Hepatocyte (in vitro differentiated cells): ENCODE data around the gene OTOG. TPM values are rescaled to one million over a fixed set of nuclear protein-coding genes. Genes with fewer than 3 reads are reported as not detected.

Experiments used
- DNase-seq: peaks from one replicate; pipeline ENCODE4 v3.0.0-alpha.2; 2016; ENCODE audit warnings: low spot score
- H2AFZ ChIP-seq: fragments of 200-600 bp; sonication (generic); 2 replicates; pipeline ENCODE4 v1.6.0; 2016; ENCODE audit warnings: antibody characterized with exemption, mild to moderate bottlenecking
- H3K27ac ChIP-seq: fragments of 200-600 bp; sonication (generic); 2 replicates; pipeline ENCODE4 v1.5.1; 2016; ENCODE audit warnings: mild to moderate bottlenecking
- H3K27me3 ChIP-seq: fragments of 200-600 bp; sonication (generic); 2 replicates; pipeline ENCODE4 v1.6.1; 2016
- H3K36me3 ChIP-seq: fragments of 200-600 bp; sonication (generic); replicated peaks from 2 replicates; pipeline ENCODE4 v1.5.1; 2016; ENCODE audit warnings: low read depth; ENCODE audit not compliant: insufficient read depth
- H3K4me1 ChIP-seq: fragments of 200-600 bp; sonication (generic); 2 replicates; pipeline ENCODE4 v1.5.1; 2016; ENCODE audit warnings: mild to moderate bottlenecking, moderate library complexity; ENCODE audit not compliant: insufficient read depth
- H3K4me2 ChIP-seq: fragments of 200-600 bp; sonication (generic); 2 replicates; pipeline ENCODE4 v1.6.0; 2016
- H3K4me3 ChIP-seq: fragments of 200-600 bp; sonication (generic); 2 replicates; pipeline ENCODE4 v1.5.1; 2016; ENCODE audit warnings: mild to moderate bottlenecking
- H3K79me2 ChIP-seq: fragments of 200-600 bp; sonication (generic); 2 replicates; pipeline ENCODE4 v1.6.0; 2017; ENCODE audit warnings: mild to moderate bottlenecking
- H3K9me2 ChIP-seq: fragments of 200-600 bp; sonication (generic); replicated peaks from 2 replicates; pipeline ENCODE4 v1.6.0; 2017; ENCODE audit warnings: mild to moderate bottlenecking; ENCODE audit not compliant: insufficient read depth
- H3K9me3 ChIP-seq: fragments of 200-600 bp; sonication (generic); 2 replicates; pipeline ENCODE4 v1.5.1; 2016; ENCODE audit warnings: low read depth, mild to moderate bottlenecking
- H4K20me1 ChIP-seq: fragments of 200-600 bp; sonication (generic); 2 replicates; pipeline ENCODE4 v1.6.0; 2016; ENCODE audit warnings: mild to moderate bottlenecking; ENCODE audit not compliant: insufficient read depth, poor library complexity, severe bottlenecking
- EZH2 ChIP-seq: fragments of 200-600 bp; sonication (generic); IDR thresholded peaks from 2 replicates; pipeline ENCODE4 v1.6.1; 2016; ENCODE audit warnings: antibody characterized with exemption, mild to moderate bottlenecking, borderline replicate concordance
- EZH2phosphoT487 ChIP-seq: fragments of 200-600 bp; sonication (generic); IDR thresholded peaks from one replicate; pipeline ENCODE4 v1.6.1; 2018; ENCODE audit warnings: antibody characterized with exemption, mild to moderate bottlenecking, low read depth, moderate library complexity; ENCODE audit not compliant: unreplicated experiment, severe bottlenecking
- WGBS: methylation state at CpG from one replicate; pipeline ENCODE4 v1.1.6; 2016; ENCODE audit warnings: low lambda C conversion rate; ENCODE audit errors: missing lambda C conversion rate; 5-methylcytosine and 5-hydroxymethylcytosine counted together
- polyA plus RNA-seq: library from polyadenylated mRNA; unstranded; fragments of >200 nt; fragmentation: Nextera tagmentation; extraction: Ambion mirVana; gene quantifications from 2 replicates; pipeline ENCODE4 v1.2.1, GENCODE V29; 2016
- total RNA-seq: library from RNA; depleted of rRNA; stranded (reverse); fragments of >200 nt; gene quantifications from 2 replicates; pipeline ENCODE4 v1.2.3, GENCODE V29; 2014
- TF ChIP-seq, protein P1 (sequence below): fragments of 200-600 bp; sonication (generic); IDR thresholded peaks from 2 replicates; pipeline ENCODE4 v1.5.1; 2016; ENCODE audit warnings: antibody characterized with exemption, mild to moderate bottlenecking; ENCODE audit not compliant: poor library complexity

OTOG gene
- total and polyA plus RNA-seq, 2 experiments from 2014 or later: 0.27 to 2.0 TPM

DNA sequence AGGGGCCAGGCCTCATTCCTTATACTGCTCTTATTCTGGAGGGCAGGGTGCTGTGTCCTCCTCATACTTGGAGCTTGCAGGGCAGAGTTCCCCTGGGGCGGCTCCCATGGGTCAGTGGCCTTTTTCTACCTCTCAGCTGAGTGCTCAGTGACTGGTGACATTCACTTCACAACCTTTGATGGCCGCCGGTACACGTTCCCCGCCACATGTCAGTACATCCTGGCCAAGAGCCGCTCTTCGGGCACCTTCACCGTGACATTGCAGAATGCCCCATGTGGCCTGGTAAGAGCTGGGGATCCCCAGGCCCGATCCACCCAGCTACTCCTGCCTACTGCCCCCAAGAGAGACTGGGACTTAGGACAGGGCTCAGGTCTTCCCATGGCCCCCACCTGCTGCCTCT is 14.5 kb downstream of the OTOG start:
- H4K20me1 ChIP-seq: no peaks in the 10 kb centered on the region
- no peaks in the 10 kb centered on the region for H3K27me3 ChIP-seq
- no peaks in the 10 kb centered on the region for H3K4me1 ChIP-seq
- H3K27ac ChIP-seq: no peak overlapping the region
- no peaks in the 10 kb centered on the region for H3K79me2 ChIP-seq
- 96% methylated on average over 9 of the region's 9 CpGs for WGBS
- no peak overlapping the region for H3K4me2 ChIP-seq
- no peak overlapping the region for H3K4me3 ChIP-seq
- no peaks in the 10 kb centered on the region for H3K36me3 ChIP-seq
- DNase-seq: no peak
- no peak overlapping the region for H2AFZ ChIP-seq
- H3K9me3 ChIP-seq: no peaks in the 10 kb centered on the region
- H3K9me2 ChIP-seq: no peaks in the 10 kb centered on the region
- TF ChIP-seq, protein P1, sequence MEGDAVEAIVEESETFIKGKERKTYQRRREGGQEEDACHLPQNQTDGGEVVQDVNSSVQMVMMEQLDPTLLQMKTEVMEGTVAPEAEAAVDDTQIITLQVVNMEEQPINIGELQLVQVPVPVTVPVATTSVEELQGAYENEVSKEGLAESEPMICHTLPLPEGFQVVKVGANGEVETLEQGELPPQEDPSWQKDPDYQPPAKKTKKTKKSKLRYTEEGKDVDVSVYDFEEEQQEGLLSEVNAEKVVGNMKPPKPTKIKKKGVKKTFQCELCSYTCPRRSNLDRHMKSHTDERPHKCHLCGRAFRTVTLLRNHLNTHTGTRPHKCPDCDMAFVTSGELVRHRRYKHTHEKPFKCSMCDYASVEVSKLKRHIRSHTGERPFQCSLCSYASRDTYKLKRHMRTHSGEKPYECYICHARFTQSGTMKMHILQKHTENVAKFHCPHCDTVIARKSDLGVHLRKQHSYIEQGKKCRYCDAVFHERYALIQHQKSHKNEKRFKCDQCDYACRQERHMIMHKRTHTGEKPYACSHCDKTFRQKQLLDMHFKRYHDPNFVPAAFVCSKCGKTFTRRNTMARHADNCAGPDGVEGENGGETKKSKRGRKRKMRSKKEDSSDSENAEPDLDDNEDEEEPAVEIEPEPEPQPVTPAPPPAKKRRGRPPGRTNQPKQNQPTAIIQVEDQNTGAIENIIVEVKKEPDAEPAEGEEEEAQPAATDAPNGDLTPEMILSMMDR: no peak
- TF ChIP-seq EZH2 (no peak), EZH2phosphoT487 (no peak)

GRCh38 chr11:17563231-17563646 is 16.2 kb downstream of the OTOG start:
- no peak for DNase-seq
- no peak for TF ChIP-seq EZH2
- TF ChIP-seq, protein P1: no peak
- no peak for TF ChIP-seq EZH2phosphoT487
- Histone ChIP-seq H3K9me3 (no peaks in the 10 kb centered on the region), H4K20me1 (no peaks in the 10 kb centered on the region), H3K79me2 (no peaks in the 10 kb centered on the region), H3K36me3 (no peaks in the 10 kb centered on the region), H2AFZ (no peak overlapping the region), H3K4me3 (no peak overlapping the region), H3K27me3 (no peaks in the 10 kb centered on the region), H3K4me2 (no peak overlapping the region), H3K4me1 (no peaks in the 10 kb centered on the region), H3K27ac (no peak overlapping the region), H3K9me2 (no peaks in the 10 kb centered on the region)

DNA sequence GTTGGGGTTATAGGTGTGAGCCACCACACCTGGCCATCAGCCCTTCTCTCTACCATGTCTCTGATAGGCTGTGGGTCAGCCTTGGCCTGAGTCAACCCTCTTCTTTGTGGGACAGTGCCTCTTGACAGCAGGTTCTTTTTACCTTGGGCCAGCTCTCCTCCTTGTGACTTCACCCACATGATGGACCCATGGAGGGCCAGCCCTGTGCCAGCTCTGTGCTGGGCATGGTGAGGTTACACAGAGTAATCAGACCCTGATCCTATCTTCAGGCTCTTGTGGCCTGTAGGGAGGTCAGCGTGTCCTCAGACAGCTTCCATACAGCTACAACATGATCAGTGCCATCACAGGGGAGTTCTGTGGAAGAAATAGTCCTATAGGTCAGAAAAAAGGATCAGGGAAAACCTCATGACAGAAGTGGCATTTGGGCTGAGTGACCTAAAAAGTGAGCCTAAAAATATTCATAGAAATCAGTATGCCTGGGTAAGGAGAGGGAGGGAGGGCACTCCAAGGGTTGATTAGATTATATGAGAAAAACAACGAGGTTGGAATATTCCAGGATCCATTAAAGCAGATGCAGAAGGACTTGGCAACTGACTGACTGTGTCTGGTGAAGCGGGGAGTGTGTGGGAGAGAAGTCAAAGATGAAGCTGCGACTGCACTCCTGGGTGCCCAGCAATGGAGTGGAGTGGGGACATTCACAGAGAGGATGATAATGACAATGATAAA is 17.1 kb downstream of the OTOG start:
- no peaks in the 10 kb centered on the region for H3K9me3 ChIP-seq
- no peaks in the 10 kb centered on the region for H3K27me3 ChIP-seq
- 78% methylated on average over 4 of the region's 4 CpGs for WGBS
- H3K4me2 ChIP-seq: no peak overlapping the region
- H4K20me1 ChIP-seq: no peaks in the 10 kb centered on the region
- H3K4me1 ChIP-seq: no peaks in the 10 kb centered on the region
- no peak for DNase-seq
- no peaks in the 10 kb centered on the region for H3K79me2 ChIP-seq
- H3K4me3 ChIP-seq: no peak overlapping the region
- no peaks in the 10 kb centered on the region for H3K36me3 ChIP-seq
- no peaks in the 10 kb centered on the region for H3K9me2 ChIP-seq
- no peak overlapping the region for H3K27ac ChIP-seq
- no peak overlapping the region for H2AFZ ChIP-seq
- TF ChIP-seq EZH2phosphoT487 (no peak), EZH2 (no peak)
- TF ChIP-seq, protein P1: no peak

- Histone ChIP-seq H3K4me2 (no peak overlapping the region), H3K9me2 (no peaks in the 10 kb centered on the region), H3K27me3 (no peaks in the 10 kb centered on the region), H3K4me1 (no peaks in the 10 kb centered on the region), H3K9me3 (no peaks in the 10 kb centered on the region), H3K27ac (no peak overlapping the region), H3K36me3 (no peaks in the 10 kb centered on the region), H3K4me3 (no peak overlapping the region), H3K79me2 (no peaks in the 10 kb centered on the region), H2AFZ (no peak overlapping the region), H4K20me1 (no peaks in the 10 kb centered on the region)
- no peak for DNase-seq
- TF ChIP-seq, protein P1: peak; percentile 15
- no peak for TF ChIP-seq EZH2
- WGBS: 63% methylated on average over 2 of the region's 2 CpGs
Measured at GRCh38 chr11:17564687-17565042, 17.6 kb downstream of the OTOG start.
